Measurements from ENCODE around the gene PLXNB2.

Gene PLXNB2

GRCh38 chr22:50298937-50299784, 8.3 kb downstream of the PLXNB2 start:
- Histone ChIP-seq H3K9ac (ENCODE audit: low read length in 5 of 5) (peak overlapping the region in 1 of 5 donors; percentile 35), H3K27me3 (ENCODE audit: control insufficient read depth in 5 of 5, insufficient read depth in 4 of 5, low read length in 5 of 5) (no peaks in the 10 kb centered on the region), H3K9me3 (ENCODE audit: control insufficient read depth in 5 of 5, low read length in 5 of 5) (no peaks in the 10 kb centered on the region), H3K4me3 (ENCODE audit: low read depth in 1 of 5, low read length in 5 of 5) (peak overlapping the region in 3 of 5 donors; percentile 38 to 49 (median 44)), H3K36me3 (ENCODE audit: control insufficient read depth in 5 of 5, insufficient read depth in 5 of 5, low read length in 5 of 5) (peaks cover 0 to 8% (median 0%) of the 10 kb centered on the region in 5 donors), H3K4me1 (ENCODE audit: control insufficient read depth in 5 of 5, insufficient read depth in 5 of 5, low read length in 5 of 5) (peaks cover 3 to 75% (median 68%) of the 10 kb centered on the region in 5 donors), H3K27ac (ENCODE audit: low read depth, low read length) (no peak overlapping the region)

GRCh38 chr22:50298266-50298637, 9.2 kb downstream of the PLXNB2 start:
- H3K27me3 ChIP-seq (ENCODE audit: control insufficient read depth in 5 of 5, insufficient read depth in 4 of 5, low read length in 5 of 5): no peaks in the 10 kb centered on the region
- H3K4me1 ChIP-seq (ENCODE audit: control insufficient read depth in 5 of 5, insufficient read depth in 5 of 5, low read length in 5 of 5): peaks cover 2 to 74% (median 68%) of the 10 kb centered on the region in 5 donors
- H3K4me3 ChIP-seq (ENCODE audit: low read depth in 1 of 5, low read length in 5 of 5): no peak overlapping the region
- H3K9me3 ChIP-seq (ENCODE audit: control insufficient read depth in 5 of 5, low read length in 5 of 5): no peaks in the 10 kb centered on the region
- no peak overlapping the region for H3K27ac ChIP-seq (ENCODE audit: low read depth, low read length)
- H3K9ac ChIP-seq (ENCODE audit: low read length in 5 of 5): no peak overlapping the region
- H3K36me3 ChIP-seq (ENCODE audit: control insufficient read depth in 5 of 5, insufficient read depth in 5 of 5, low read length in 5 of 5): peaks cover 0 to 6% (median 0%) of the 10 kb centered on the region in 5 donors

DNA sequence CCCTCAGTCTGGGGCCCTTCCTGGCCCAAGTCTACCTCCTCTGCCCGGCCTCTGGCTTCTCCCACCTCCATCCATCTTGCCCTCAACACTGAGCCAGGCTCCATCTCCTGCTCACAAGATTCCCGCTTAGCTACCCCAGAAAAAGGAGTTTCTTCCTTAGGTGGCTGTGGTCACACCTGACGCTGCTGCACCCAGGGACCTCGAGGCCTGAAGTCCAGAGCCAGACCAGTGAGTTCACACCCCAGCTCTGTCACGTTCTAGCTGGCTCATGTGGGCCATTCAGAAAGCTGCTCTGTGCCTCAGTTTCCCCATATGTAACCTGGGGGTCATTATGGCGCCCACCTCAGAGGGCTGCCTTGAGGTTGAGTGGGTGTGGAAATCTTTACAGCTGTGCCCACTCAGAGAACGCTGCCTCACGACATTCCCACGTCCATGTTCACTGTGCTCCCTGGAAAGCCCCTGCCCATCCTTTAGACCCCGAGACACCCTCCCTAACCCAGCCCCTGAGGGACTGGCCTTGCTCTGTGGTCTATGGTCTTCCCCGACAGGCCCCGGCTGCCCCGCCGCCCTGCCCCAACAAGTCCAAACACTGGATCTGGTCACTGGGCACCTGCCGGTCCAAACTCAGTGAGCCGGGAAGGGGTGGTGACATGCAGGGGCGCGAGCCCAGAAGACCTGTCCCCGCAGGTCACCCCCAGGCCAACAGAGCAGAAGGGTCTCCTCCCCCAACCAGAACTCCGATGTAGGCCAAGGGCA, 9.8 kb downstream of the PLXNB2 start:
- Histone ChIP-seq H3K27ac (ENCODE audit: low read depth, low read length) (peak overlapping the region; percentile 30), H3K27me3 (ENCODE audit: control insufficient read depth in 5 of 5, insufficient read depth in 4 of 5, low read length in 5 of 5) (no peaks in the 10 kb centered on the region), H3K9me3 (ENCODE audit: control insufficient read depth in 5 of 5, low read length in 5 of 5) (no peaks in the 10 kb centered on the region), H3K4me3 (ENCODE audit: low read depth in 1 of 5, low read length in 5 of 5) (no peak overlapping the region), H3K4me1 (ENCODE audit: control insufficient read depth in 5 of 5, insufficient read depth in 5 of 5, low read length in 5 of 5) (peaks cover 2 to 74% (median 68%) of the 10 kb centered on the region in 5 donors), H3K36me3 (ENCODE audit: control insufficient read depth in 5 of 5, insufficient read depth in 5 of 5, low read length in 5 of 5) (peaks cover 0 to 6% (median 0%) of the 10 kb centered on the region in 5 donors), H3K9ac (ENCODE audit: low read length in 5 of 5) (peak overlapping the region in 1 of 5 donors; percentile 43)

DNA sequence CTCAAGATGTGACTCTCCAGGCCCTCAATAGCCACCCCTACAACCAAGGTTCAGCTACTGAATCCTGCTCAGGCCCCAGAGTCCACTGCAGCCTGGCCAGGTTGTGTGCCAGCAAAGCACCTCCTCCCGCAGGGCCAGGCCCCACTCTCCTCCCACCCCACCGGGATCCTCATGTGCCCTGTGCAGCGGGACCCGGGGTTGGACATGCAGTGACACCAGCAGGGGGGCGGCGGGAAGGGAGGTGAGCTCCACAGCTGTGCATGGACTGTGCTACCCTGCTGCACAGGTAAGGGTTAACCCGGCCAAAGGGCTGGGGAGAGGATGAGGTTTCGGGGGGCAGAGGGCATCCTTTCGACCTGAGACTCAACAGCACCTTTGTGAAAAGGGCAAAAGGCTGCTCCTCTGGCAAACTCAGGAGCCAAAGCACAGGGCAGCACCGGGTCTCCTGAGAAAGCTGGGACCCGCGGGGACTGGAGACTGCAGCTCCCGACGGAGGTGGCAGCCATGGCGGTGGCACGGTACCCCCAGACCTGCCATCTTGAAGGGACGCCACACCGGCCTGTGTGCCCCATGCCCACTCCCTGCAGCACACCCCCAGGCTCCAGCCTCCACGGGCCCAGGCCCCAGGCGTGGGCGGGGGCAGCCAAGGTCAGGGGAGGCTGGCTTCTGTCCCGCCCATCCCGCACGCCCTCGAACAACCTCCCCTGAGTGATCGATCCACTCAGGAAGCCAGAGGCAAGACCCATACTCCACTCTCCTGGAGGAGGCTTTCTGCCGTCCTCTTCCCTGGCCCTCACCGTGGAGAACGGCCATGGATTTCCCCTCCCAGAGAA, 10.6 kb downstream of the PLXNB2 start:
- H3K27me3 ChIP-seq (ENCODE audit: control insufficient read depth in 5 of 5, insufficient read depth in 4 of 5, low read length in 5 of 5): no peaks in the 10 kb centered on the region
- H3K4me1 ChIP-seq (ENCODE audit: control insufficient read depth in 5 of 5, insufficient read depth in 5 of 5, low read length in 5 of 5): peaks cover 2 to 72% (median 66%) of the 10 kb centered on the region in 5 donors
- no peaks in the 10 kb centered on the region for H3K9me3 ChIP-seq (ENCODE audit: control insufficient read depth in 5 of 5, low read length in 5 of 5)
- peaks cover 0 to 6% (median 0%) of the 10 kb centered on the region in 5 donors for H3K36me3 ChIP-seq (ENCODE audit: control insufficient read depth in 5 of 5, insufficient read depth in 5 of 5, low read length in 5 of 5)
- H3K27ac ChIP-seq (ENCODE audit: low read depth, low read length): peak overlapping the region; percentile 30
- H3K9ac ChIP-seq (ENCODE audit: low read length in 5 of 5): peak overlapping the region in 1 of 5 donors; percentile 43
- no peak overlapping the region for H3K4me3 ChIP-seq (ENCODE audit: low read depth in 1 of 5, low read length in 5 of 5)

- no peaks in the 10 kb centered on the region for H3K27me3 ChIP-seq (ENCODE audit: control insufficient read depth in 5 of 5, insufficient read depth in 4 of 5, low read length in 5 of 5)
- peaks cover 0 to 23% (median 16%) of the 10 kb centered on the region in 5 donors for H3K36me3 ChIP-seq (ENCODE audit: control insufficient read depth in 5 of 5, insufficient read depth in 5 of 5, low read length in 5 of 5)
- H3K9me3 ChIP-seq (ENCODE audit: control insufficient read depth in 5 of 5, low read length in 5 of 5): no peaks in the 10 kb centered on the region
- peak overlapping the region in 3 of 5 donors; percentile 6 to 58 (median 22) for H3K4me3 ChIP-seq (ENCODE audit: low read depth in 1 of 5, low read length in 5 of 5)
- peaks cover 2 to 54% (median 44%) of the 10 kb centered on the region in 5 donors for H3K4me1 ChIP-seq (ENCODE audit: control insufficient read depth in 5 of 5, insufficient read depth in 5 of 5, low read length in 5 of 5)
- peak overlapping the region; percentile 86 for H3K27ac ChIP-seq (ENCODE audit: low read depth, low read length)
- H3K9ac ChIP-seq (ENCODE audit: low read length in 5 of 5): peak overlapping the region in 3 of 5 donors; percentile 26 to 77 (median 61)
Observed at GRCh38 chr22:50294319-50294656, 13.2 kb downstream of the PLXNB2 start.

- Histone ChIP-seq H3K36me3 (ENCODE audit: control insufficient read depth in 5 of 5, insufficient read depth in 5 of 5, low read length in 5 of 5) (peaks cover 0 to 29% (median 23%) of the 10 kb centered on the region in 5 donors), H3K27ac (ENCODE audit: low read depth, low read length) (peak overlapping the region; percentile 86), H3K4me1 (ENCODE audit: control insufficient read depth in 5 of 5, insufficient read depth in 5 of 5, low read length in 5 of 5) (peaks cover 2 to 50% (median 40%) of the 10 kb centered on the region in 5 donors), H3K9ac (ENCODE audit: low read length in 5 of 5) (peak overlapping the region in 4 of 5 donors; percentile 1 to 77 (median 54)), H3K27me3 (ENCODE audit: control insufficient read depth in 5 of 5, insufficient read depth in 4 of 5, low read length in 5 of 5) (no peaks in the 10 kb centered on the region), H3K4me3 (ENCODE audit: low read depth in 1 of 5, low read length in 5 of 5) (peak overlapping the region in 3 of 5 donors; percentile 22 to 58 (median 54)), H3K9me3 (ENCODE audit: control insufficient read depth in 5 of 5, low read length in 5 of 5) (no peaks in the 10 kb centered on the region)
Observed at GRCh38 chr22:50293441-50294318, 13.8 kb downstream of the PLXNB2 start.

DNA sequence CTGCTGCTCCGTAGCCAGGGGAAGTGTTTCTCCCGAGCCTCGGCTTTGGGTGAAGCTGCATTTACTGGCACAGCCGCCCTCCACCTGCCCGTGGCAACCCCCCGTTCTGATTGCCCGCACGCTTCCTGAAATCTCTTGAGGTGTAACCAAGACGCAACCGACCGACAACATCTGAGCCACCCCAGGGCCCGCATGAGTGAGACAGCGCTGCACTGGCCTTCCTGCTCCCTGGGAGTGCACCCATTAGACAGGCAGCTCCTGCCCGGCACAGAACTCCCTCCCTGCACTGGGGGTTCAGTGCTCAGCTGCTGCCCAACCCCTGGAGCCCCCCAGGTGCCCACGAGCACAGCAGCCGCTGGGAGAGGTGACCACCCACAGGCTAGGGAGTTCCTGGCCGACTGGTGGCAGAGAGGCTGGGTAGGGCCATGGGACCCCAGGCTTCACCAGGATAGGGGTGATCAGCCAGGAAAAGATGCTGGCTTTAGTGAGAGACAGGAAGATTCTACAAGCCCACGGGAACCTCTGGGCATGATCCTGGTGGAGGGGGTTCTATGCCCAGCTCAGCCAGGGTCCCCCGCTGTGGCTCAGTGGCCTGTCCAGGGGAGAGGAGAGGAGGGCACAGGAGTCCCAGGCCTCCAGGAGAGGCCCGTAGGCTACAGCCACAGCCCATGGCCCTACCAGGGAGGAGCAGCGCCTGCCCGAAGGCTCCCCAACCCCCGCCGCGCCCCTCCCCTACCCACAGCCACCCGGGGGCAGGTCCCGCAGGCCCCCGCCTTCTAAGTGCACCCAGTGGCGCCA, 14.6 kb downstream of the PLXNB2 start:
- Histone ChIP-seq H3K27ac (ENCODE audit: low read depth, low read length) (peak overlapping the region; percentile 86), H3K4me1 (ENCODE audit: control insufficient read depth in 5 of 5, insufficient read depth in 5 of 5, low read length in 5 of 5) (peaks cover 2 to 49% (median 40%) of the 10 kb centered on the region in 5 donors), H3K36me3 (ENCODE audit: control insufficient read depth in 5 of 5, insufficient read depth in 5 of 5, low read length in 5 of 5) (peaks cover 0 to 38% (median 31%) of the 10 kb centered on the region in 5 donors), H3K27me3 (ENCODE audit: control insufficient read depth in 5 of 5, insufficient read depth in 4 of 5, low read length in 5 of 5) (no peaks in the 10 kb centered on the region), H3K9me3 (ENCODE audit: control insufficient read depth in 5 of 5, low read length in 5 of 5) (no peaks in the 10 kb centered on the region), H3K9ac (ENCODE audit: low read length in 5 of 5) (peak overlapping the region in 3 of 5 donors; percentile 40 to 73 (median 64)), H3K4me3 (ENCODE audit: low read depth in 1 of 5, low read length in 5 of 5) (peak overlapping the region in 3 of 5 donors; percentile 17 to 58 (median 54))

DNA sequence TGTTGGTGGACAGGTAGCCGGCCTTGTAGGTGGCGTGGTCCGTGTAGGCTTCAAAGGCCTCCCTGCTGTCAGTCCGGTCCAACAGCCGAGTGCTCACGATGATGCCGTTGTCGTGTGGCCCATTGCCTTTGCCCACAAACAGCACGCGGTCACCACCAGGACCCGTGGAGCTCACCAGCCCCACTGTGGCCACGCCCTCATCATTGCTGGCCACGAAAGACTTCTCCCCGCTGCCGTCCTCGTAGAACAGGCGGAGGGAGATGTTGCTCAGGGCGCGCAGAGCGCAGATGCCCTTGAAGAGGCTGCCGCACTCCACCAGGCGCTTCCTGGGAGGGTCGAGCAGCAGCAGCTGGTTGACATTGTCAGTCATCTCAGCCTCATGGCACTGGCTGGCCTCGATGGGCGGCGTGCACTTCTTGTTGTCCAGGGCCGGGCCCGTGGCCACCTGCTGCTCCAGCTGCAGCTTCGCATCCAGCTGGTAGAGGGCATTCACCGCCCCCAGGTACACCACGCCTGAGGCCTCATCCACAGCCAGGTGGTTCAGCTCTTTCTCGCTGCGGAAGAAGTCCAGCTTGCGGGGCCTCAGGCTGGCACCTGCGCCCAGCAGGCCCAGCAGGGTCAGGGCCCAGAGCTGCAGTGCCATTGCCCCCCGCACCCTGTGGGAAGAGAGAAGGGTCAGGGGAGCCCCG, 17.4 kb downstream of the PLXNB2 start:
- H3K36me3 ChIP-seq (ENCODE audit: control insufficient read depth in 5 of 5, insufficient read depth in 5 of 5, low read length in 5 of 5): peaks cover 0 to 61% (median 51%) of the 10 kb centered on the region in 5 donors

More for the DNA sequence above, 17.4 kb downstream of the PLXNB2 start:
- H3K9me3 ChIP-seq (ENCODE audit: control insufficient read depth in 5 of 5, low read length in 5 of 5): no peaks in the 10 kb centered on the region
- no peaks in the 10 kb centered on the region for H3K27me3 ChIP-seq (ENCODE audit: control insufficient read depth in 5 of 5, insufficient read depth in 4 of 5, low read length in 5 of 5)
- H3K4me3 ChIP-seq (ENCODE audit: low read depth in 1 of 5, low read length in 5 of 5): no peak overlapping the region
- no peak overlapping the region for H3K27ac ChIP-seq (ENCODE audit: low read depth, low read length)
- peaks cover 2 to 33% (median 26%) of the 10 kb centered on the region in 5 donors for H3K4me1 ChIP-seq (ENCODE audit: control insufficient read depth in 5 of 5, insufficient read depth in 5 of 5, low read length in 5 of 5)
- no peak overlapping the region for H3K9ac ChIP-seq (ENCODE audit: low read length in 5 of 5)

All from subcutaneous abdominal adipose tissue (tissue), 5 donors.